Stromal cell of bone marrow (primary cell): ENCODE data around the gene FTCD.
A peak's percentile ranks its signal among the peaks of the same experiment; 100 is the strongest.
"Not testable (repeated sequence)": the region's sequence is repeated elsewhere in the genome, so short reads cannot be mapped to it uniquely, and the experiment has no call there.

ENCODE experiments used
- DNase-seq: peaks from one replicate; pipeline ENCODE4 v3.0.0-alpha.2; 2012; ENCODE audit warnings: low read depth

Gene FTCD

DNA sequence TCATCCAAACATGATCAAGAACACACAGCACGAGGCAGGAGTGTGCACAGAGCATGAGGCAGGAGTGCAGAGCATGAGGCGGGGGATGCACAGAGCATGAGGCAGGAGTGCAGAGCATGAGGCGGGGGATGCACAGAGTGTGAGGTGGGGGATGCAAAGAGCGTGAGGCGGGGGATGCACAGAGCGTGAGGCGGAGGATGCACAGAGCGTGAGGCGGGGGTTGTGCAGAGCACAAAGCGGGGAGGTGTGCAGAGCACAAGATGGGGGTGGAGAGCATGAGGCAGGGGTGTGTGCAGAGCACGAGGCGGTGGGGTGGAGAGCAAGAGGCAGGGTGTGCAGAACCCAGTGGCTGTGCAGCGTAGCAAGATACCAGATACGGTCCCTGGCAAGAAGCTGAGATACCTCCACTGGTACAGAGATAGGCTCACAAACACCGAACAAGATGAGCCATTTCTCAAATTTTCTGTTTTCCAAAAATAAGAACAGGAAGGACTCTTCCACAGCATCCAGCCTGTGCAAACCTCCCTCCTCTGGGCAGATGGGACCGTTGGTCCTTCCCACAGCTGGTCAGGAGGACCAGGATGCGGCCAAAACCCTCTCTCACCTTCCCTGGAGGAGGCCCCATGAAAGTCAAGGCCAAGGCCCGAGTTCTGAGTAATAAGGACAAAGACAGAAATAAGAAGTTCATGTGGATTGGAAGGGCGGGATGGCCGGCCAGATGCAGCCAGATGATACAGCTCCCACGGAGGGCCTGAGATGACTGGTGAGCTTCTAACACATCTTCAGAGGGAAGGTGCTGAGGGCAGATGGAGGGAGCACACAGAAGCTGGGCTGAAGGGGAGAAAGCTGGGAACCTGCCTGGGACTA, 16.9 kb upstream of the FTCD start:
- no peak for DNase-seq

- peak; percentile 47 for DNase-seq
These were observed 16.2 kb upstream of the FTCD start for GRCh38 chr21:46171585-46171984.

- DNase-seq = not testable (repeated sequence)
These were observed 15.2 kb upstream of the FTCD start for GRCh38 chr21:46170436-46171193.

- no peak for DNase-seq
These were observed 13.4 kb upstream of the FTCD start for GRCh38 chr21:46168659-46169386.

DNA sequence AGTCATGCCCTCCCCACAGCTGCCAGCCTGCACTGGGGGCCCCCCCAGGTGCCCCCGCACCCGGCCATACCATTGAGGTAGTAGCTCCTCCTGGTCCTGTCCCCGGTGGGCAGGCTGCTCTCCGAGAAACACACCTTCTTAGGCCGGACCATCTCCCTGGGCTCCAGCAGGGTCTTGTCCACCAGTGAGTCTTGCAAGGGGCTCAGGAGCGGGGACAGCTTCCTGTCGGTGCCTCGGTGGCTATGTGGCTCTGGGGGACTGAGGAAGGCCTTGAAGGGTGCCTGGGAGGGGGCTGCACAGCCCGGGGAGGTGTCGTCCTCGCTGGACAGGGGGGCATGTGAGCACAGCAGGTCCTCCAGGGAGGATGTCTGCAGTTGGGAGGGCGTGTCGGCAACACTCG, 12.9 kb upstream of the FTCD start:
- no peak for DNase-seq

GRCh38 chr21:46165098-46165497, 9.7 kb upstream of the FTCD start:
- no peak for DNase-seq

DNA sequence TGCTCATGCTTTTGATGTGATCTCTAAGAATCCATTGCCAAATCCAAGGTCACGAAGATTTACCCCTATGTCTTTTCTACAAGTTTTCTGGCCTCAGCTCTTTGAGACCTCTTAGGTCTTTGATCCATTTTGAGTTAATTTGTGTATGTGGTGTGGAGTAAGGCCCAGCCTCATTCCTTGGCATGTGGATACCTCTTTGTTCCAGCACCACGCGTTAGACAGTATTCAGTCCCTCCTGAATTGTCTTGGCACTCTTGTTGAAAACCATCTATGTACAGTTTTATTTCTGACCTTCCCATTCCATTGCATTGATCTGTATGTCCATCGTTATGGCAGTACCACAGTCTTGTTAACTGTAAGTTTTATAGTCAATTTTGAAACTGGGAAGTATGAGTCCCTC, 8.0 kb upstream of the FTCD start:
- no peak for DNase-seq

DNA sequence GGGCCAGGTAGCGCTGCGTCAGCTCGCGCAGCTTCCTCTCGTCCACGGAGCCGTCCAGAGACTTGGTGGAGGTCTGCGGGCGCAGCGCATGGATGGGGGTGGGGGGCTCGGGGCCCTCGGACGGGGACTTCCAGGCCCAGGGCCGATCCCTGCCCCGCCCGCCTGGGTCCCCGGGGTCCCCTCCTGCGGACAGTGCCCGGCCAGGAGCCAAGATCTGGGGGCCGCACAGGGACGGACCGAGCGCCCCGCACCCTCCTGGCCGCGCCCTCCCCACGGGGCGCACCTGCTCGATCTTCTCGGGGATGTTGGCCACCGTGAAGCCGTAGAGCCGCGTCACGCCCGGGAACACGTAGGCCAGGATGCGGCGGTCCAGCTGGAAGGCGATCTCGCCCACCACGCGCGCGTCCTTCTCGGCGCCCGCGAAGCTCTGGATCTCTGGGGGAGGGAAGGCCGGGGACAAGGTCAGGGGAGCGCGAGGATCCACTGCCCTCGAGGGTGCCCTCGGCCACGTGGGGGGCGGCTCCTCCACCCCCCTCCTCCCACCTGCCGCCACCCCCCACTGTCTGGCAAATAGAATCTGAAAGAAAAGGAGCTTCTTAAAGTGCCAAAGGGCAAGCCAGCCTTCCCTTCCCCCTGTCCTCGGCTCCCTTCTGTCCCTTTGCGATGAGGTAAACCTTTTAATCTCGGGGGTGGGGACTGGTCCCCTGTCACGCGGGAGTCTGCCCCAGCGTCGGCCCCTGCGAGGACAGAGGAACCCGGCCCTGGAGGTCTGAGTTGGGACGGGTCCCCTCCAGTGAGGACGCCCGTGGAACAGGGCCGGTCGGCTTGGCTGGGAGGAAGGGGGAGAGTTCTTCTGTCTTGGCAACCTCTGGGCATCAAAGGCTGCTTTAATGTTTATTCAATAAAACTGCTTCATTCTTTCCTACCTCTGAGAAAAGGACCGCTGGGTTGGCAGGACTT, 6.5 kb upstream of the FTCD start:
- DNase-seq = no peak

- DNase-seq = no peak
These were observed 5.7 kb upstream of the FTCD start for GRCh38 chr21:46160907-46161632.

GRCh38 chr21:46160657-46160906, 5.2 kb upstream of the FTCD start:
- DNase-seq = no peak

DNA sequence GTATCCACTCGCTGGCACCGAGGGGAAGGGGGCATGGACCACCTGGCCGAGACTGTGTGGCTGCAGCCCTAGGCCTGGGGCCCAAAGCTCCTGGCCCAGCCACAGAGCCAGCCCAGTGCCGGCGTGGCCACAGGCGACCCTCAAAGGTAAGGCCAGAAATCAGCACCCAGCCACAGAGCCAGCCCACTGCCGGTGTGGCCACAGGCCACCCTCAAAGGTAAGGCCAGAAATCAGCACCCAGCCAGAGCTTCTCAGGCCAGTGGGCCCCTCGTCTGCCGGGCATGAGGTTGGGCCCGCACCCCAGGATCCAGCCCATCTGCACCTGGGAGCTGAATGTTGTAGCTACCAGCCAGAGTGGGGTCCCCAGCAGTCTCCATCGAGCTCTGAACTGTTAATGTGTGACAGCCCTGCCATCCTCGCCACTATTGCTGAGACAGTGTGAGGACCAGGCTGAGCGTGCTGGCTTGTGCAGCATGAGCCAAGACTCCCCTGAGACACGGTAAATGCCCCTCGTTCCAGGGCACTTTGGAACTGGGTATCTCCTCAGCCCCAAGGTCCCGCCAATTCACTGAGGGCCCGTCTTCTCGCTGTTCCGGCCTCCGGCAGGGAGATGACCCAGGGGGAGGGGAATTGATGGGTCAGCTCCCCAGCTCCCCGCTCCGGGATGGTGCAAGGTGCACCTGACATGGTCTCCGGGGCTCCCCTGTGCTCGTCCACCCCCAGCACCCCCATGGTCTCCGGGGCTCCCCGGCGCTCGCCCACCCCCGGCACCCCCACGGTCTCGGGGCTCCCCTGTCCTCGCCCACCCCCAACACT, 4.7 kb upstream of the FTCD start:
- DNase-seq = no peak

GRCh38 chr21:46159390-46159789, 4.0 kb upstream of the FTCD start:
- no peak for DNase-seq

DNA sequence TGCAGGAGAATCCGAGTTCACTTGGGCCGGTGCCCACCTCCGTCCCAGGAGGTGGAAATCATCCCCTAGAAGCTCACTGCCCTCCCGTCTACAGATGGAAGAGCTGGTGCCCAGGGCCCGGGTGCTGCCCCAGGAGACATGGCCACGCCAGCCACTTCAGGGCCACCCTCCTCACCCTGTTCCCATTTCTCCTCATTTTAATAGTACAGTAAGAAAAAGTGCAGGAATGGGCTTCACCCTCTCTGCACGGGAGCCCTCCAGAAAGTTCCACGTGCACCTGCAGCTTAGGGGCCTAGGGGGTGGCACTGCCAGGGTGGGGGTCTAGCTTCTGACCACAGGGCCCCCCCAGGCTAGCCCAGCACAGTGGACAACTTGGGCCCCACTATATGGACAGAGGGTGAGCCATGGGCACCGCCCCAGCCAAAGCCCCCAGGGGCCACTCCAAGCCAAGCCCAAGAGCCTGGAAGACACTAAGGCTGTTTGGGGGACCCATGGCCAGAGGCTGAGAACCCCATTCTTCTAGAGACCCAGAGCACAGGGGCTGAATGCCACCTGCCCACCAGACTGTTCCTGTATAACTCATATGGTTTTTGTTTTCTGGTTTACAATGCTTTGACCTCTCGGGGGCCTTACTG, 3.4 kb upstream of the FTCD start:
- no peak for DNase-seq

GRCh38 chr21:46157987-46158451, 2.6 kb upstream of the FTCD start:
- no peak for DNase-seq

DNA sequence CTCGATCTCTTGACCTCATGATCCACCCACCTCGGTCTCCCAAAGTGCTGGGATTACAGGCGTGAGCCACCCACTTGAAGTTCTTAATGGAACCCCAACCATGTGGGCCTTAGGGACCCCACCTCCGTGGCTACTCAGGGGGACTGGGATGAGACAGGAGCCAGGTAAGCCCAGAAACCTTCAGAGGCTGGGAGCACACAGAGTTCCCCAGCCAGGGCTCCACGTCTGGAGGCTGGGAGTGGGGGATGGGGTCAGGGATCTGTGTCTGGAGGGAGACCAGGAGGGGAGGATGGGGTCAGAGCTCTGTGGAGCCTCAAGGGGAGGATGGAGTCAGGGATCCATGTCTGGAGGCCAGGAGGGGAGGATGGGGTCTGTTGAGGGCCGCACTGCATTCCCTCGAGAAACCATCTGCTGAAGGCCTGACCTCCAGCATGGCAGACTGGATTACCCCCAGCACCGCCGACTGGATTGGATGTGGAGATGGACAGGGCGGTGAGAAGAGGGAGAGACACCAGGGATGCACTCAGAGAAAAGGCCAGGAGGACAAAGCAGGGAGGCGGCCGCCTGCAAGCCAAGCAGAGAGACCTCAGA, 2.1 kb upstream of the FTCD start:
- no peak for DNase-seq

- DNase-seq = no peak
These were observed 1.3 kb upstream of the FTCD start for GRCh38 chr21:46156678-46157077.

DNA sequence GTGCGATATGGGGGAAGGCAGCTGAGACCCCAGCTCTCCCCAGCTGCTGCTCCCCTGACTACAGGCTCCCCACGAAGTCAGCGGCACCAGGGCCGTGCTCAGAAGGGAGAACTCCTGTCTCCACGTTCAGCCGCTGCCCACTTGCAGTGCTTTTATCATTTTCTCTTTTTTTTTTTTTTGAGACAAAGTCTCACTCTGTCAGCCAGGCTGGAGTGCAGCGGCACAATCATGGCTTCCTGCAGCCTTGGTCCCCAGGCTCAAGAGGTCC, 933 bp upstream of the FTCD start:
- DNase-seq = no peak

DNA sequence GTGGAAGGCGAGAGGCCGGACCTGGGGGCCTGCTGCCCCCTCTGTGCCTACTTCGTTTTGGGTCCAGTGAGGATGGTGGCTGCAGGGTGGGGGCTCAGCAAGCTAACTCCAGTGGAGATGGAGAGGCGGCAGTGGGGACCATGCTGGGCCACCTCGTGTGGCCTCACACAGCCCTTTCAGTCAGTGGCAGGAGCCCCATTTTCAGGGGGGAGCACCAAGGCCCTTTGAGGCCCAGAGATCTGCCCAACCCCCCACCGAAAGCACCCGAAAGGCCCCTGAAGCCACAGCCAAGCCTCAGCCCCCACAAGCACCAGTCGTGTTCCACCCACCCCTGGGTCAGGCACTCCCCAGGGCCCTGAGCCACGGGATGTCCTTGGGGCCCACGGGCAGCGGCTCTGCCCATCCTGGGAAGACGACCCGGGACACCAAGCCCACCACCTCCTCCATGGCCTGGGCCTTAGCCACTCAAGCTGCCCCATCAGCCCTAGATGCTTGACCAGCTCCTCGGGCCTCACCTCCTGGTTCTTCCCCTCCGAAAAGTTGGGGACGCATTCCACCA, 345 bp downstream of the FTCD start:
- no peak for DNase-seq
